ENCODE measurements around the gene LEAP2. TPM values are rescaled to one million over a fixed set of nuclear protein-coding genes. Genes with fewer than 3 reads are reported as not detected.
"Not testable (repeated sequence)": the region's sequence is repeated elsewhere in the genome, so short reads cannot be mapped to it uniquely, and the experiment has no call there.

The LEAP2 gene
- total RNA-seq, 4 donors from 2014 or later = 1.5 to 4.8 (median 2.9) TPM

GRCh38 chr5:132854301-132854700 is 19.2 kb upstream of the LEAP2 start:
- Histone ChIP-seq H3K4me1 (no peaks in the 10 kb centered on the region), H3K27ac (no peak overlapping the region), H3K27me3 (no peaks in the 10 kb centered on the region), H3K4me3 (replicated peaks in 1 of 3) (no peak overlapping the region), H3K9me3 (no peaks in the 10 kb centered on the region), H3K36me3 (no peaks in the 10 kb centered on the region)
- WGBS, 2 donors = 16 to 27% methylated on average over 3 of the region's 3 CpGs
- TF ChIP-seq CTCF (IDR thresholded peaks at IDR 0.05) (no peak), POLR2A (IDR thresholded peaks at IDR 0.05) (no peak)
- intact Hi-C loops (cut with DNase I) = no loop called here
- DNase-seq = no peak

- 97 to 100% methylated on average over 5 of the region's 5 CpGs for WGBS, 2 donors
- H3K36me3 ChIP-seq, DNase-seq: not testable (repeated sequence)
Observed at GRCh38 chr5:132854992-132855391, 18.5 kb upstream of the LEAP2 start.

GRCh38 chr5:132856011-132856410 is 17.5 kb upstream of the LEAP2 start:
- WGBS, 2 donors = 84 to 93% methylated on average over 3 of the region's 3 CpGs
- H3K36me3 ChIP-seq = no peaks in the 10 kb centered on the region
- no peak overlapping the region for H3K27ac ChIP-seq
- no peak for DNase-seq
- no peaks in the 10 kb centered on the region for H3K27me3 ChIP-seq
- H3K9me3 ChIP-seq = no peaks in the 10 kb centered on the region
- TF ChIP-seq CTCF (IDR thresholded peaks at IDR 0.05) (no peak), POLR2A (IDR thresholded peaks at IDR 0.05) (no peak)
- no peaks in the 10 kb centered on the region for H3K4me1 ChIP-seq
- intact Hi-C loops (cut with DNase I) = no loop called here
- no peak overlapping the region for H3K4me3 ChIP-seq (replicated peaks in 1 of 3)

More at GRCh38 chr5:132854992-132855391, 18.5 kb upstream of the LEAP2 start:
- H3K9me3 ChIP-seq; intact Hi-C loops (cut with DNase I); H3K4me3 ChIP-seq (replicated peaks in 1 of 3); H3K27ac ChIP-seq; H3K4me1 ChIP-seq; H3K27me3 ChIP-seq: not testable (repeated sequence)

- Histone ChIP-seq H3K27ac (no peak overlapping the region), H3K9me3 (no peaks in the 10 kb centered on the region), H3K36me3 (no peaks in the 10 kb centered on the region), H3K4me1 (no peaks in the 10 kb centered on the region), H3K27me3 (no peaks in the 10 kb centered on the region), H3K4me3 (replicated peaks in 1 of 3) (no peak overlapping the region)
- intact Hi-C loops (cut with DNase I) = no loop called here
- TF ChIP-seq CTCF (IDR thresholded peaks at IDR 0.05) = no peak
- no peak for TF ChIP-seq POLR2A (IDR thresholded peaks at IDR 0.05)
- 84 to 85% methylated on average over 2 of the region's 2 CpGs for WGBS, 2 donors
- no peak for DNase-seq
Observed at GRCh38 chr5:132859889-132860437, 13.5 kb upstream of the LEAP2 start.

DNA sequence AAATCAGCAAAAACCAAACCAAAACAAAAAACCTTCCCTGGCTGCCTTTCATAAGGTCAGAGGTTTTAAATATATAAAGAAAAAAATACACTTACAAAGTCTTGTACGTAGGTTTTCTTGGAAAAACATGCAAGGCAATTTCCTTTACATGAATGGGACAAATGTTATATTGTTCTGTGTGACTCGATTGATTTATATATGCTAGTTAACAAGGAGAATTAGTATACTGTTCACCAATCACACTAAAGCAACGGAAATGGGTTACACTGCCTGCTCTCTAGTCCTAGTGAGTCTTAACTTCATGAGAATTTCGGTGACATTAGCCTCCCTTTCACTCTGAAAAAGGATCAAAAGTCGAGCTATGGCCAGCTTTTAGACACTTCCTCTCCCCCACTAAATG is 12.7 kb upstream of the LEAP2 start:
- Histone ChIP-seq H3K27ac (no peak overlapping the region), H3K9me3 (no peaks in the 10 kb centered on the region), H3K4me1 (peaks cover 0 to 5% of the 10 kb centered on the region in 2 donors), H3K4me3 (replicated peaks in 1 of 3) (no peak overlapping the region), H3K36me3 (no peaks in the 10 kb centered on the region), H3K27me3 (no peaks in the 10 kb centered on the region)
- 68 to 85% methylated on average over 5 of the region's 5 CpGs for WGBS, 2 donors
- TF ChIP-seq CTCF (IDR thresholded peaks at IDR 0.05) (no peak), POLR2A (IDR thresholded peaks at IDR 0.05) (no peak)
- intact Hi-C loops (cut with DNase I) = no loop called here
- DNase-seq = no peak
